ENCODE data around the gene EPS8L1. TPM values are rescaled to one million over a fixed set of nuclear protein-coding genes. Genes with fewer than 3 reads are reported as not detected.
A peak's percentile ranks its signal among the peaks of the same experiment; 100 is the strongest.

The EPS8L1 gene
- total RNA-seq, 2 experiments from 2014 or later: 2.2 to 2.3 TPM

DNA sequence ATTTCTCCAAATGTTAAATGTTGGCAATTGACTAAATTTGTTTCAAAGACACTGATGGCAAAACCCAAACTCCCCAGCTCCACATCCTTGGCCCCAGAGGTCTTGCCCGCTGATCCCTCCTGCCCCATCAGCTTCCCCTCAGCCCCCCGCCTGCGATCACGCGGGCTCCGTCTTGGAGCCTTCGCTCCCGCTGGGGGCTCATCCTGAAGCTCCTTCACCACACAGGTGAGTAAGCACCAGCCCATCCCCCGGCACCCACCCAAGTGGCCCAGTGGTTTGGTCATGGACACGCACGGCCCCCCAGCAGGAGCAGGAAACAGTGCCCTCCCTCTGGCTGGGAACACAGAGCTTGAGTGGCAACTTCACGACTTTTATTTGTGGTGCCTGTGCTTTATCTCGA, 14.9 kb downstream of the EPS8L1 start:
- Mint-ChIP-seq H3K27ac (no peak overlapping the region), H3K4me1 (peaks cover 16% of the 10 kb centered on the region), H3K4me3 (no peak overlapping the region), H3K27me3 (peaks cover 21% of the 10 kb centered on the region), H3K36me3 (ENCODE audit: low read depth) (peaks cover 38% of the 10 kb centered on the region), H3K9me3 (ENCODE audit: low read depth) (no peaks in the 10 kb centered on the region)
- POLR2A ChIA-PET: interaction anchor here (0.6 kb wide), 1 partner anchor 63 kb away, joined by 7 read pairs; no protein-coding TSS in a partner anchor
- intact Hi-C loops (cut with DNase I, micrococcal nuclease): no loop called here
- ATAC-seq (no peak), DNase-seq (no peak)
- CTCF ChIA-PET: interaction anchor here (3.2 kb wide), 1 partner anchor 70 kb away, joined by 16 read pairs; no protein-coding TSS in a partner anchor

DNA sequence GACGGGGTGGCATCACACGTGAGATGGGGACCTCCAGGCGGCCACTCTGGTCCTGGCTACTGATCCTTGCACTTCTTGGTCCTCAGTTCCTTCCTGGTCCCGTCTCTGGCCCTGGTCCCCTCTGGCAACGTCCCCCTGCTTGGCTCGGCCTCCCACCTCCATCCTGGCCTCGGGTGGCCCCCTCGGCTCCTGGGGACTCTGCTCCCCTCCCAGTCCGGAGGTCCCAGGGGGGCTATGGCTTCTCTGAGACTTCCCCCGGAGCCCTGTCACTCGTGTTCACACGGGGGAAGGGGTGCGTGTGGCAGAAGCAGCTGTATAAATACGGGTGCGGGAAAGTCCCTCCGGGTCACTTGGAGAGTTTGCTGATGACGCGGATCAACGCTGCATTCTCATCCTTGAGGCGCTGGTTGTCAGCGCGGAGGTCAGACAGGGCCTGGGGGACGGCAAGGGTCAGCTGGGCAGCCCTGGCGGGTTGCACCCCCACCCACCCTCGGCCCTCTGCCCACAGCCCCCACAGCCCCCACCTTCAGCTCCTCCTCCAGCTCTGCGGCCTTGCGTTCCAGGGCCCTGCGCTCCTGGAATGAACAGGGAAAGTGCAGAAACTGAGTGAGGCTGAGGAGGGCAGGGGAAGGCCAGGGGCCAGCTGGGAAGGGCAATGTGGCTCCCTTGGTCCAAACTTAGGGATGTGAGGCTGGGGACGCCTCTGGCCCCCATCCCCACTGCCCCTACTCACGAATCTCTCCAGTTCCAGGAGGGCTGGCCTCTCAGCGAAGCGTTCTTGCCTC, 15.6 kb downstream of the EPS8L1 start:
- POLR2A ChIA-PET: interaction anchor here (0.6 kb wide), 1 partner anchor 62 kb away, joined by 7 read pairs; no protein-coding TSS in a partner anchor

DNA sequence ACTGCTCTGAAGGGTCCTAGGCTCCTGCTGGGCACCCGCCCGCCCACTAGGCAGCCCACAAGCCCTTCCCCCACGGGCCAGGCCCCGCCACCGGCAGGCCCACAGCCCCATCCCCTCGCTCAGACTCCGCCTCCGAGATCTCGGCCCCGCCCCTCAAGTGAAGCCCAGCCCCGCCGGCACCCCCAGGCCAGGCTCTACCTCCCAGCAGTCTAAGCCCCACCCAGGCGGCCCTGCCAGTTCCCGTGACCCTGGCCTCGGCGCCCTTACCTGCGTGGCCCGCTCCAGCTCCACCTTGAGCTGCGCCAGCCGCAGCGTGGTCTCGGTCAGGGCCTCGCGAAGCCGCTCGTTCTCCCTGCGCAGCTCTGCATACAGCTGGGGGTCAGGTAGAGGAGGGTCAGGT, 16.3 kb downstream of the EPS8L1 start:
- H3K4me1 Mint-ChIP-seq: peaks cover 16% of the 10 kb centered on the region

More for the DNA sequence above, 15.6 kb downstream of the EPS8L1 start:
- Mint-ChIP-seq H3K27me3 (peaks cover 16% of the 10 kb centered on the region), H3K4me1 (peaks cover 16% of the 10 kb centered on the region), H3K9me3 (ENCODE audit: low read depth) (no peaks in the 10 kb centered on the region), H3K36me3 (ENCODE audit: low read depth) (peaks cover 38% of the 10 kb centered on the region), H3K27ac (no peak overlapping the region), H3K4me3 (no peak overlapping the region)
- CTCF ChIA-PET: no interaction called here
- ATAC-seq (no peak), DNase-seq (no peak)
- intact Hi-C loops (cut with DNase I, micrococcal nuclease): no loop called here

DNA sequence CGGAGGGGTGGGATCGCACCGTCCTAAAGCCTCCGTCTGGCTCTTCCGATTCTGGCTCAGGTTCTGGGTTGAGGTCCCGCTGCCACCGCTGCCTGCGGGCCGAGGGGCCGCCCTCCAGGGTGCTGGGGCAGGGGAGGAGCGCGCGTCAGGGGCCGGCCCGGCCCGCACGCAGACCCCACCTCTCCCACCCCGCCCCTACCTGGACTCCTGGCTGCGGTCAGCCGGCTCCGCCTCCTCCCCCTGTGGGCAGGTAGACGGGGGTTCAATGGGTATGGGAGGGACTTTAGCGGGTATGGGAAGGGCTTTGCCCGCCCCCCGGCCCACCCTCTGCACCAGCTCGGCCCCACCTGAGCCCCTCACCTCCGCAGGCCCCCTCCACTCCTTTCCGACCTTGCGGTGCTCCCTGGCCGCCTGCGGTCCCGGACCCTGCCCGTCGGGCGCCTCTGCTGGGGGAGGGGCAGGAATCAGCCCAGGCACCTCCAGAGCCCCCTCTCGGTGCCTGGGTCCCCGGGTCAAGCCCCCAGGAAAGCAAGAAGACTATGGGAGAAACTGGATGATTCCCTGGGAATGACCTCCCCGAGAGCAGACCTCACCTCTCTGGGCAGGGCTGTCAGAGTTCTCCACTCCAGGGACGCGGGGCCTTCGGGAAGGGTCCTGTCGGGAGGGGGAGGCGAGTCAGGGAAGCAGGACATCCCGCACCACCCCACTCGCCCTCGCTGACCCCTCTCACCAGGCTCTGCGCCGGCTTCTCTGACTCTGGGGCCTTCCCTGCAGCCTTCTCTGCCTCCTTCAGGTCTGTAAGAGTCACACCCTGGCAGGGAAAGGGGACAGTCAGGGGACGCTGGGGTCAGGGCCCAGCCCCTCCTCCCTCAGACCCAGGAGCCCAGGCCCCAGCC, 17.0 kb downstream of the EPS8L1 start:
- no peak overlapping the region for H3K4me3 Mint-ChIP-seq
- POLR2A ChIA-PET: no interaction called here

More for the DNA sequence above, 16.3 kb downstream of the EPS8L1 start:
- ATAC-seq (no peak), DNase-seq (peak; percentile 27)
- Mint-ChIP-seq H3K4me3 (no peak overlapping the region), H3K27me3 (peaks cover 16% of the 10 kb centered on the region), H3K27ac (no peak overlapping the region), H3K9me3 (ENCODE audit: low read depth) (no peaks in the 10 kb centered on the region), H3K36me3 (ENCODE audit: low read depth) (peaks cover 38% of the 10 kb centered on the region)
- intact Hi-C loops (cut with DNase I, micrococcal nuclease): no loop called here
- ChIA-PET CTCF (no interaction called here), POLR2A (no interaction called here)

DNA sequence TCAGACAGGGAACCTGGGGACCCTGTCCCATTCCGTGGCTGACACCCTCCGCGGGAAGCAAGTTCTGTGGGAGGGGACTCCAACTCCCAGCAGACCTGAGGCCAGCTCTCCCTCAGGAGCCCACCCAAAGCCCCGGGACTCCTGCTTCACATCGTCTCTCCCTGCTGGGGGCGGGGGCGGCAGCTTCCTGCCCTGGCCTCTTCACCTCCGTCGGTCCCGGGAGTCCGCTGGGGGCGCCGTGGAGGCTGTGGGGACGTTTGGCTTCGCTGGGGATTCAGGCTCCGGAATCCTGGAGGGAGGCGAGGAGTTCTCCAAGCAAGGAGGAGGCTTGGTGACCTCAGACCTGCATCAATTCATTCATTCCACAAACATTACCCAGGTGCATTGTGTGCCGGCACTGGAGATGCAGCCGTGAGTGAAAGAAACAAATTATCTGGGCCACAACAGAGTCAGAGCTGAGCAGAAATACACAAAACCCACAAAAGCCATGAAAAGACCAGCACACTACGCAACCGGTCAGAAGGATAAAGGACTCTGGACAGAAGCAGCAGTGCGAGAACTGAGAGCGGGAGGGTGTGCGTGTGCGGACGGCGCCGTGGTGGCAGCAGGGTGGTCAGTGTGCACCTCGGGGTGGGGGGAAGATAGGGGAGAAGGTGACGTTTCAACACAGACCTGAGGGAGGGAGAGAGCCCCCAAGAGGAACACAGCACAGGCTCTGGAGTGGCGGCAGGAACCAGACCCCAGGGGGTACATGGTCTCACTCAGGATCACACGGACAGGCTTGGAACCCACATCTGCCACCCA, 19.0 kb downstream of the EPS8L1 start:
- POLR2A ChIA-PET: no interaction called here
- peaks cover 19% of the 10 kb centered on the region for H3K36me3 Mint-ChIP-seq (ENCODE audit: low read depth)
- CTCF ChIA-PET: interaction anchor here (0.6 kb wide), 2 partner anchors 476 to 631 kb away, joined by 3 read pairs; partner anchors contain the start of gene LENG9

More for the DNA sequence above, 17.0 kb downstream of the EPS8L1 start:
- H3K27me3 Mint-ChIP-seq: peaks cover 11% of the 10 kb centered on the region
- CTCF ChIA-PET: no interaction called here
- no peak overlapping the region for H3K27ac Mint-ChIP-seq
- H3K9me3 Mint-ChIP-seq (ENCODE audit: low read depth): no peaks in the 10 kb centered on the region
- H3K4me1 Mint-ChIP-seq: peaks cover 11% of the 10 kb centered on the region
- DNase-seq: no peak
- intact Hi-C loops (cut with DNase I, micrococcal nuclease): no loop called here
- ATAC-seq: no peak
- H3K36me3 Mint-ChIP-seq (ENCODE audit: low read depth): peaks cover 33% of the 10 kb centered on the region

DNA sequence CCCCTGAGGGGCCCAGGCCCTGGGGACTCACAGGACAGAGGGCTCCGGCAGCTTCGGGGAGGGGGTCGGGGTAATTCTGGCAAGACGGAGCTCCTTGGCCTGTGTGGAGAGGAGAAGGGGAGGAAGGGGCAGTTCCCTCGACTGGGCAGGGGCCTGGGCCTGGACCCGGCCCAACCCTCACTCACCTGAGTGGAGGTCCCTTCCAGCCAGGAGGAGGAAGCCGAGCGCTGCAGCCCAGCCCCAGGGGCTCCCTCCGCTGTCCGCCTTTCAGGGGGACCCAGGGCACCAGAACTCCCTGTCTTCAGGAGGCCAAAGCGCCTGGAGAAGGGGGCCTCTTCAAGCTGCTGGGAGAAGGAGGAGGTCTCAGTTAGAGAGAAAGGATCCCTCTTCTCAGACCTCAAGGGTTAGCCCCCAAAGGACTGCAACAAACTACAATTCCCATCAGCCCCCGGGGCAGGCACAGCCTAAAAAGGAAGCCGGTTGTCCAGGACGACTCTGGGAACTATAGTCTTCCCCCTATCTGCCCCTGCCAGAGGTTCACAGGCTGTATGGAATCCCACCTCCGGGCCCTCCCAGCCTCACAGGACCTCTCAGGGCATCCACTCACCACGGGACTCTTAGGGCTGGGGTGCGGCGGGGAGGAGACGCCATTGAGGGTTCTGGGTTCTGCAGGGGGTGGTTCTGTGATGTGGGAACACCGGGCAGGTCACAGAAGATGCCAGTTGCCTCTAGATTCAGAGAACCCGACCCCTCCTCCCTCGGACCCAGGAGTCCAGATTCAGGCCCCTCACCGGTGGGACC, 19.8 kb downstream of the EPS8L1 start:
- CTCF ChIA-PET: interaction anchor here (0.6 to 0.7 kb wide), 2 partner anchors 341 to 475 kb away, joined by 3 to 4 read pairs; no protein-coding TSS in a partner anchor
- Mint-ChIP-seq H3K27me3 (no peaks in the 10 kb centered on the region), H3K4me3 (no peak overlapping the region), H3K27ac (no peak overlapping the region), H3K9me3 (ENCODE audit: low read depth) (no peaks in the 10 kb centered on the region), H3K4me1 (no peaks in the 10 kb centered on the region), H3K36me3 (ENCODE audit: low read depth) (peaks cover 18% of the 10 kb centered on the region)
- DNase-seq: no peak
- intact Hi-C loops (cut with DNase I, micrococcal nuclease): no loop called here
- no peak for ATAC-seq
- POLR2A ChIA-PET: no interaction called here

More for the DNA sequence above, 19.0 kb downstream of the EPS8L1 start:
- Mint-ChIP-seq H3K4me3 (no peak overlapping the region), H3K4me1 (no peaks in the 10 kb centered on the region), H3K9me3 (ENCODE audit: low read depth) (no peaks in the 10 kb centered on the region), H3K27me3 (no peaks in the 10 kb centered on the region), H3K27ac (no peak overlapping the region)
- DNase-seq (no peak), ATAC-seq (no peak)
- intact Hi-C loops (cut with DNase I, micrococcal nuclease): no loop called here

DNA sequence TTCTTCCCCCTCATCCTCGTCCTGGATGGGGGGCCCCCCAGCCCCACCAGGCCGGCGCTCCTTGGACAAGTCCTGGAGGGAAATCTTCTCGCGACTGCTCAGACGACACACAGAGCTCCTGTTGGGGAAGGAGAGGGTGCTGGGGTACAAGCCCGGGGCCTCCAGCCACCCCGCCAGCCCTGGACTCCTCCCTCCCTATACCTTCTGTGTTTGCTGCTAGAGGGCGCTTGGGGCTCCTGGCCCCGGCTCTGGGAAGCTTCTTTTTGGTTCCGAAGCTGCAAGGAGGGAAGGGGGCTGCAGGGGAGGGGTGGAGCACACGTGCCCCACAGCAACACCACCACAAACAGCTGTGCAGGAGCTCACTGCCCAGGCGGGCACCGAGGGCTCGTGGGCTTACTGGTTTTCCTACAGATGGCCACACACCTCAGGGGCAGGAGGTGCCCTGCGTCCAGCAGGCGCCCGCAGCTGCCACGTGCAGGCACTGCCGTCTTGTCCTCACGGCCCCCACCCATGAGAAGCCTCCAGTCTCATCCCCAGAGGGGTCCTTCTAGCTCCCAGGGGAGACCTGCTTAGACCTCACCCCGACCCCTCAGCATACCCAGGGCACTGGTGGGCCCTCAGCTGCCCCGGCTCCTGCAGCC, 20.5 kb downstream of the EPS8L1 start:
- POLR2A ChIA-PET: no interaction called here
- DNase-seq: no peak
- CTCF ChIA-PET: interaction anchor here (0.7 kb wide), 1 partner anchor 340 kb away, joined by 4 read pairs; no protein-coding TSS in a partner anchor

DNA sequence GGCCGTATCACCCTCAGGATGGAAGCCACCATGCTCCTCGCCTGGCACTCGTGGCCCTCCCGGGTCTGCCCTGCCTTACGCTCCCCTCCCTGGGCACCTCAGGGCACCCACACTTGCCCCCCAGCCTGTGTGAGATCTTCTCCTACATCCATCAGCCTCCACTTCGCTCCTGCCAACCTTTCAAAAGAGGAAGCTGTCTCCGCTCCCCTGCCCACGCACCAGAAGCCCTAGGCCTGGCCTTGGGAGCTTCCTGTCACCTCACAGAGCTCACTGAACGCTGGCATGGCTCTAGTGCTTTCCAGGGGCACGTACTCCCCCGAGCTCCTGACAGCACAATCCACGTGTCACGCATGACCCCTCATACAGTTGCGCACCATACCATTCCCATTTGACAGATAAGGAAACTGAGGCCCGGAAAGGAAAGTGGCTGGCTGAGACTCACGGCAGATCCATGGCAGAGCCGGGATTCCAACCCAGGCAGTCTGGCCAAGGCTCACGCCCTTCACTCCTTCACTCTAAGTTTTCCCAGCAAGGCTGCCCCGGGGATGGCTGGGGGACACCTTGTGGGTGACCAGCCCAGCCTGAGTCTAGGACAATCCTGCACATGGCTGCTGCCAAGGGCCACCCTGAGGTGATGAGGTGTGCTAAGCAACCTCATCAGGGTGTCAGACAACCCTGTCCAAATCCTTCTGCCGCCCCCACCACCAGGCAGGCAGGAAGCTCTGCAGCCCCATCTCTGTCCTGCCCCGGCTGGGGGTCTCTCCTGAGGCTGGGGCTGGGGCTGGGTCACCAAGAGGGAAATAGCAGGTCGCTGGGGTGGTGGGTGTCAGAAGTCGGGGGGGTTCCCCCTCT, 22.4 kb downstream of the EPS8L1 start:
- Mint-ChIP-seq H3K9me3 (ENCODE audit: low read depth) (no peaks in the 10 kb centered on the region), H3K4me1 (no peaks in the 10 kb centered on the region), H3K27ac (no peak overlapping the region), H3K27me3 (no peaks in the 10 kb centered on the region), H3K36me3 (ENCODE audit: low read depth) (peaks cover 22% of the 10 kb centered on the region), H3K4me3 (no peak overlapping the region)
- ChIA-PET CTCF (interaction anchor here (0.7 kb wide), 1 partner anchor 632 kb away, joined by 3 read pairs; no protein-coding TSS in a partner anchor), POLR2A (no interaction called here)
- DNase-seq: no peak
- intact Hi-C loops (cut with DNase I, micrococcal nuclease): no loop called here
- no peak for ATAC-seq

More for the DNA sequence above, 20.5 kb downstream of the EPS8L1 start:
- H3K36me3 Mint-ChIP-seq (ENCODE audit: low read depth): peaks cover 16% of the 10 kb centered on the region
- ATAC-seq: no peak
- H3K4me1 Mint-ChIP-seq: no peaks in the 10 kb centered on the region
- no peak overlapping the region for H3K4me3 Mint-ChIP-seq
- intact Hi-C loops (cut with DNase I, micrococcal nuclease): no loop called here
- H3K9me3 Mint-ChIP-seq (ENCODE audit: low read depth): no peaks in the 10 kb centered on the region
- no peak overlapping the region for H3K27ac Mint-ChIP-seq
- no peaks in the 10 kb centered on the region for H3K27me3 Mint-ChIP-seq

DNA sequence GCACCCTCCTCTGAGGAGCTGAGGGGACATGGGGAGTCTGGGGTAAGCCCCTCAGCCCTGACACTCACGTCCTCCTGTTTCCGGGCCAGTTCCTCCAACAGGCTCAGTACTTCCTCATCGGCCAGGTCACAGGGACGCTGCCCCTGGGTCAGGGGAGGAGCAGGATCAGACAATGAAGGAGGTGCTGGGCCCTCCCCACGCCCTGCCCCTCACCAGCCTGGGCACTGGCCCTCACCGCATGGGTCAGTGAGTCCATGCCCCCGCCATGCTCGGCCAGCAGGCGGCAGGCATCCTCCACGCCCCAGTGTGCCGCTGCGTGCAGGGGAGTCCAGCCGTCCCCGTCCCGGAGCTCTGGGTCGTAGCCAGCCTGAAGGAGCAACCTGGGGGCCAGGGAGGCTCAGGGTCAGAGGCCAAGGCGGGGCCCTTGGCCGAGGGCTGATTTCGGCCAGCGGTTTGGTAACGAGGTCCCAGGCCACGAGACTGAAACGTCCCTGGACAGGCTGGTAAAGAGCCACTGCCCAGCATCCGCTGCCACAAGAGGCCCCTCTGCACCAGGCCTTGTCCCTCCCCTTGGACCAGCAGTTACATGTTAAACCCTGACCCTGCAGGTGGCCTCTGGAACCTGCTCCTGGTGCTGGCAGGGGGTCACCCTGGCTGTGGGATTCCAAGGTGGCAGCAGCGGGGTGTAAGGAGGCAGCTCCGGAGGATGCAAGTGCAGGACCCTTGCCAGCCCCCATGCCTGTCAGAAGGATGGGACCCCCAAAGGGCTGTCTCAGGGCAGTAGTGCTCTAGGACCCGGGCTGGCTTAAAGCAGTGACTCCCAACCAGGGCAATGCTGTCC, 23.3 kb downstream of the EPS8L1 start:
- Mint-ChIP-seq H3K4me1 (no peaks in the 10 kb centered on the region), H3K36me3 (ENCODE audit: low read depth) (peaks cover 27% of the 10 kb centered on the region), H3K4me3 (no peak overlapping the region), H3K9me3 (ENCODE audit: low read depth) (no peaks in the 10 kb centered on the region), H3K27ac (no peak overlapping the region), H3K27me3 (no peaks in the 10 kb centered on the region)
- DNase-seq (no peak), ATAC-seq (no peak)
- POLR2A ChIA-PET: no interaction called here
- CTCF ChIA-PET: no interaction called here
- intact Hi-C loops (cut with DNase I, micrococcal nuclease): no loop called here
